ENCODE measurements around the gene NDUFB11. TPM values are rescaled to one million over a fixed set of nuclear protein-coding genes. Genes with fewer than 3 reads are reported as not detected.

NDUFB11 gene
- total RNA-seq, 1 experiment from 2014 or later: 78.9 TPM

- TF ChIP-seq REST (IDR thresholded peaks at IDR 0.05; ENCODE audit: low read depth): no peak
These were observed at the start of gene NDUFB11, which contains the start of gene RBM10 (continued) for GRCh38 chrX:47144626-47145394.

GRCh38 chrX:47193475-47194193 is 49.1 kb upstream of the NDUFB11 start, which contains the start of gene UBA1:
UBA1 (plus strand) TSS chrX:47193829; CDS start chrX:47198803, 4,974 bp downstream.
- Histone ChIP-seq H4K20me1 (ENCODE audit: insufficient read depth) (no peaks in the 10 kb centered on the region), H3K36me3 (ENCODE audit: control insufficient read depth in 1 of 2, insufficient read depth in 2 of 2, low read length in 2 of 2) (peaks cover 0 to 7% of the 10 kb centered on the region in 2 experiments; a peak in 2 of 4 replicates), H3K9me3 (ENCODE audit: control insufficient read depth in 1 of 2, insufficient read depth in 1 of 2, low read depth in 1 of 2, low read length in 2 of 2) (no peaks in the 10 kb centered on the region), H3K4me3 (replicated peaks in 1 of 2; ENCODE audit: low read depth in 1 of 2, low read length in 2 of 2) (peak within 1 kb of the TSS; percentile 75 to 77), H3K9ac (ENCODE audit: low read length) (peak within 1 kb of the TSS; percentile 93), H3K9me2 (ENCODE audit: insufficient read depth) (no peaks in the 10 kb centered on the region), H2AFZ (ENCODE audit: low read depth, low read length, poor library complexity, severe bottlenecking) (no peak within 1 kb of the TSS), H3K4me2 (ENCODE audit: low read length) (peak within 1 kb of the TSS; percentile 83), H3K27me3 (ENCODE audit: insufficient read depth, low read length) (no peaks in the 10 kb centered on the region), H3K4me1 (ENCODE audit: control insufficient read depth in 1 of 2, insufficient read depth in 2 of 2, low read length in 2 of 2) (peaks cover 7 to 26% of the 10 kb centered on the region in 2 experiments; a peak in 3 of 4 replicates), H3K27ac (ENCODE audit: low read depth, low read length) (peak within 1 kb of the TSS; percentile 83), H3K79me2 (ENCODE audit: insufficient read depth, low read length) (peaks cover 65% of the 10 kb centered on the region)
- ATAC-seq (peak; percentile 70), DNase-seq (ENCODE audit: low read depth, low spot score) (peak; percentile 87)
- TF ChIP-seq CTCF (IDR thresholded peaks at IDR 0.05 in 2 of 3, conservative IDR thresholded peaks at IDR 0.05 in 1 of 3; ENCODE audit: borderline replicate concordance in 1 of 3, insufficient read depth in 1 of 3, low read depth in 2 of 3, low read length in 2 of 3): peak in 2 of 3 experiments; percentile 51 to 61; a peak in 3 of 6 replicates
- peak; percentile 92 for TF ChIP-seq YY1 (IDR thresholded peaks at IDR 0.05; ENCODE audit: extremely low read depth, insufficient replicate concordance, low read depth, low read length)
- TF ChIP-seq POLR2A (IDR thresholded peaks at IDR 0.05; ENCODE audit: borderline replicate concordance, extremely low read depth, insufficient read depth, insufficient read length): peak; percentile 62
- peak; percentile 89 for TF ChIP-seq POLR2AphosphoS5 (IDR thresholded peaks at IDR 0.05; ENCODE audit: low read depth, low read length)
- no peak for TF ChIP-seq EZH2 (IDR thresholded peaks at IDR 0.05)
- TF ChIP-seq CBX3 (IDR thresholded peaks at IDR 0.05; ENCODE audit: low read depth): no peak
- ChIA-PET POLR2A (no interaction called here), CTCF (interaction anchor here (1.3 kb wide), 1 partner anchor 330 kb away, joined by 4 read pairs; no protein-coding TSS in a partner anchor), RAD21 (ENCODE audit: low non-redundant PET in 1 of 2, low total read pairs in 2 of 2, uncharacterized antibody in 2 of 2, unreplicated experiment in 2 of 2) (no interaction called here)
- BruUV-seq (replicated peaks): no TSS peak
- intact Hi-C loops (cut with micrococcal nuclease): loop anchor here (1.0 to 10.0 kb wide), 7 partner anchors 119 to 834 kb away; partner anchors contain the start of gene ZNF41
